H9 (cell line): ENCODE data around the gene ZSWIM3. TPM values are rescaled to one million over a fixed set of nuclear protein-coding genes. Genes with fewer than 3 reads are reported as not detected.

Experiments used
- DNase-seq: peaks from one replicate; pipeline ENCODE4 v3.0.0-alpha.2; 2017
- H2AFZ ChIP-seq: one replicate; pipeline ENCODE4 v1.6.1; 2013; ENCODE audit warnings: mild to moderate bottlenecking, low read length, control low read depth, moderate library complexity
- H2AK5ac ChIP-seq: 2 replicates; pipeline ENCODE4 v1.6.1; 2013; ENCODE audit warnings: low read length, control low read depth, mixed read lengths; ENCODE audit not compliant: insufficient read length
- H2BK120ac ChIP-seq: one replicate; pipeline ENCODE4 v1.6.1; 2013; ENCODE audit warnings: low read depth, mild to moderate bottlenecking, low read length, control low read depth, inconsistent platforms; ENCODE audit not compliant: poor library complexity, severe bottlenecking
- H2BK12ac ChIP-seq: 2 replicates; pipeline ENCODE4 v1.6.1; 2013; ENCODE audit warnings: low read length, control low read depth, mixed read lengths, low read depth; ENCODE audit not compliant: insufficient read length
- H2BK15ac ChIP-seq: 2 replicates; pipeline ENCODE4 v1.6.1; 2013; ENCODE audit warnings: low read depth, low read length, control low read depth
- H2BK20ac ChIP-seq: one replicate; pipeline ENCODE4 v1.6.1; 2013; ENCODE audit warnings: low read depth, mild to moderate bottlenecking, low read length, control low read depth, inconsistent platforms; ENCODE audit not compliant: poor library complexity, severe bottlenecking
- H2BK5ac ChIP-seq: 2 replicates; pipeline ENCODE4 v1.6.1; 2013; ENCODE audit warnings: low read length, control low read depth, mixed read lengths; ENCODE audit not compliant: insufficient read length
- H3K14ac ChIP-seq: 2 replicates; pipeline ENCODE4 v1.6.1; 2013; ENCODE audit warnings: low read length, control low read depth; ENCODE audit not compliant: insufficient read depth
- H3K18ac ChIP-seq: 2 replicates; pipeline ENCODE4 v1.6.1; 2013; ENCODE audit warnings: low read depth, mild to moderate bottlenecking, mixed read lengths, low read length, control low read depth; ENCODE audit not compliant: insufficient read length
- H3K23ac ChIP-seq: 2 replicates; pipeline ENCODE4 v1.6.1; 2013; ENCODE audit warnings: low read length, control low read depth, mixed read lengths, low read depth; ENCODE audit not compliant: insufficient read length
- H3K23me2 ChIP-seq: 2 replicates; pipeline ENCODE4 v1.6.1; 2013; ENCODE audit warnings: low read depth, mild to moderate bottlenecking, mixed read lengths, low read length, control low read depth; ENCODE audit not compliant: insufficient read length, poor library complexity, severe bottlenecking
- H3K27ac ChIP-seq: 2 replicates; pipeline ENCODE4 v1.5.1; 2013; ENCODE audit warnings: low read length, control low read depth, mixed read lengths, low read depth; ENCODE audit not compliant: insufficient read length
- H3K27me3 ChIP-seq: 2 replicates; pipeline ENCODE4 v1.6.1; 2013; ENCODE audit warnings: low read length, control low read depth, inconsistent platforms; ENCODE audit not compliant: insufficient read depth
- H3K4ac ChIP-seq: 2 replicates; pipeline ENCODE4 v1.6.1; 2013; ENCODE audit warnings: low read depth, mild to moderate bottlenecking, control low read depth, inconsistent platforms, low read length, moderate library complexity
- H3K4me1 ChIP-seq: 2 replicates; pipeline ENCODE4 v1.6.1; 2013; ENCODE audit warnings: low read length, control low read depth, inconsistent platforms; ENCODE audit not compliant: insufficient read depth
- H3K4me2 ChIP-seq: 2 replicates; pipeline ENCODE4 v1.6.1; 2013; ENCODE audit warnings: low read length, control low read depth, mixed read lengths; ENCODE audit not compliant: insufficient read length, insufficient read depth
- H3K56ac ChIP-seq: 2 replicates; pipeline ENCODE4 v1.6.1; 2013; ENCODE audit warnings: low read depth, mild to moderate bottlenecking, mixed read lengths, low read length, control low read depth; ENCODE audit not compliant: insufficient read length
- H3K79me1 ChIP-seq: 2 replicates; pipeline ENCODE4 v1.6.1; 2013; ENCODE audit warnings: low read depth, mild to moderate bottlenecking, moderate library complexity, low read length, control low read depth, inconsistent platforms; ENCODE audit not compliant: insufficient read depth, poor library complexity, severe bottlenecking
- H3K79me2 ChIP-seq: 2 replicates; pipeline ENCODE4 v1.6.1; 2013; ENCODE audit warnings: low read length, control low read depth, inconsistent platforms; ENCODE audit not compliant: insufficient read depth
- H3K9ac ChIP-seq: 2 replicates; pipeline ENCODE4 v1.6.1; 2013; ENCODE audit warnings: low read length, control low read depth, mixed read lengths; ENCODE audit not compliant: insufficient read length; ENCODE audit errors: extremely low read depth
- H3K9me3 ChIP-seq: one replicate; pipeline ENCODE4 v1.6.1; 2013; ENCODE audit warnings: low read depth, low read length, inconsistent platforms; ENCODE audit not compliant: control insufficient read depth
- H3T11ph ChIP-seq: one replicate; pipeline ENCODE4 v1.6.1; 2013; ENCODE audit warnings: mild to moderate bottlenecking, low read length, control low read depth, inconsistent platforms
- H4K20me1 ChIP-seq: one replicate; pipeline ENCODE4 v1.6.1; 2013; ENCODE audit not compliant: control insufficient read depth, insufficient read length, insufficient read depth
- H4K5ac ChIP-seq: 2 replicates; pipeline ENCODE4 v1.6.1; 2013; ENCODE audit warnings: low read depth, mild to moderate bottlenecking, mixed read lengths, low read length, control low read depth; ENCODE audit not compliant: insufficient read length
- H4K8ac ChIP-seq: replicated peaks from 2 replicates; pipeline ENCODE4 v1.6.1; 2013; ENCODE audit warnings: low read length, control low read depth, mixed read lengths, low read depth; ENCODE audit not compliant: insufficient read length
- H4K91ac ChIP-seq: 2 replicates; pipeline ENCODE4 v1.6.1; 2013; ENCODE audit warnings: low read depth, mild to moderate bottlenecking, moderate library complexity, mixed read lengths, low read length, control low read depth; ENCODE audit not compliant: insufficient read length
- H3K27ac Mint-ChIP-seq, 3 experiments: 2 replicates in 2 of 3; 3 replicates in 1 of 3; pipeline ENCODE4 v1.8.0; 2020 to 2021; ENCODE audit warnings: mixed read lengths in 3 of 3, mild to moderate bottlenecking in 1 of 3, moderate library complexity in 1 of 3
- H3K27me3 Mint-ChIP-seq: 2 replicates; pipeline ENCODE4 v1.8.0; 2021; ENCODE audit warnings: low read depth, mild to moderate bottlenecking, moderate library complexity, mixed read lengths
- H3K36me3 Mint-ChIP-seq, 3 experiments: 2 replicates in 2 of 3; 3 replicates in 1 of 3; pipeline ENCODE4 v1.8.0; 2020 to 2021; ENCODE audit warnings: low read depth in 3 of 3, mixed read lengths in 3 of 3; ENCODE audit not compliant: insufficient read depth in 1 of 3
- H3K4me1 Mint-ChIP-seq, 2 experiments: 2 replicates each; pipeline ENCODE4 v1.8.0; 2020; ENCODE audit warnings: mixed read lengths in 2 of 2
- H3K4me3 Mint-ChIP-seq, 2 experiments: 2 replicates in 1 of 2; 3 replicates in 1 of 2; pipeline ENCODE4 v1.8.0; 2020 to 2021; ENCODE audit warnings: mild to moderate bottlenecking in 2 of 2, mixed read lengths in 2 of 2, moderate library complexity in 1 of 2
- H3K9me3 Mint-ChIP-seq, 2 experiments: 2 replicates in 1 of 2; 3 replicates in 1 of 2; pipeline ENCODE4 v1.8.0; 2020; ENCODE audit warnings: mild to moderate bottlenecking in 2 of 2, mixed read lengths in 2 of 2, moderate library complexity in 1 of 2
- WGBS: extraction: QIAGEN DNeasy Blood & Tissue Kit; methylation state at CpG from one replicate; pipeline ENCODE4 v1.1.7; 2013; ENCODE audit warnings: missing lambda C conversion rate, low lambda C conversion rate, mixed read lengths; ENCODE audit not compliant: insufficient read length; ENCODE audit errors: extremely low coverage; 5-methylcytosine and 5-hydroxymethylcytosine counted together
- total RNA-seq: library from RNA; stranded (reverse); gene quantifications from 2 replicates; pipeline ENCODE4 v1.2.1, GENCODE V29; 2021
- TF ChIP-seq, protein P1 (sequence below): fragments of 200-600 bp; sonication (generic); conservative IDR thresholded peaks from 3 replicates; pipeline ENCODE4 v1.8.0; 2021; ENCODE audit warnings: antibody characterized with exemption, mild to moderate bottlenecking

The ZSWIM3 gene
- total RNA-seq, 1 experiment from 2014 or later, result 8.0 TPM

GRCh38 chr20:45874576-45874975, 17.2 kb downstream of the ZSWIM3 start:
- no peak overlapping the region for H4K8ac ChIP-seq
- no peak overlapping the region for H2BK5ac ChIP-seq
- H3K27me3 ChIP-seq, result no peaks in the 10 kb centered on the region
- no CpG with 5 or more reads among the region's 4 CpGs for whole genome bisulfite sequencing
- no peak overlapping the region for H3K14ac ChIP-seq
- H2BK120ac ChIP-seq, result no peak overlapping the region
- no peak overlapping the region for H2BK12ac ChIP-seq
- H3K9me3 Mint-ChIP-seq, result no peaks in the 10 kb centered on the region
- H2BK20ac ChIP-seq, result no peak overlapping the region
- H3K9ac ChIP-seq, result no peak overlapping the region
- H3K36me3 Mint-ChIP-seq, result peaks cover 0 to 12% (median 0%) of the 10 kb centered on the region in 3 experiments; a peak in 3 of 7 replicates
- no peak overlapping the region for H4K91ac ChIP-seq
- H3K4ac ChIP-seq, result no peak overlapping the region
- no peak overlapping the region for H2AK5ac ChIP-seq
- H2AFZ ChIP-seq, result no peak overlapping the region
- H3K4me3 Mint-ChIP-seq, result no peak overlapping the region
- no peak for DNase-seq
- H3K18ac ChIP-seq, result no peak overlapping the region
- H3K23me2 ChIP-seq, result no peaks in the 10 kb centered on the region
- H3K56ac ChIP-seq, result no peak overlapping the region
- H4K20me1 ChIP-seq, result no peaks in the 10 kb centered on the region
- no peaks in the 10 kb centered on the region for H3K4me1 Mint-ChIP-seq
- no peaks in the 10 kb centered on the region for H3K27me3 Mint-ChIP-seq
- H3K27ac Mint-ChIP-seq, result no peak overlapping the region; a peak in 1 of 7 replicates
- H3K4me1 ChIP-seq, result no peaks in the 10 kb centered on the region; the same call in 1 of the 2 replicates
- no peaks in the 10 kb centered on the region for H3K79me2 ChIP-seq
- no peak overlapping the region for H2BK15ac ChIP-seq
- H3K4me2 ChIP-seq, result no peak overlapping the region
- H3K27ac ChIP-seq, result no peak overlapping the region
- TF ChIP-seq, protein P1, sequence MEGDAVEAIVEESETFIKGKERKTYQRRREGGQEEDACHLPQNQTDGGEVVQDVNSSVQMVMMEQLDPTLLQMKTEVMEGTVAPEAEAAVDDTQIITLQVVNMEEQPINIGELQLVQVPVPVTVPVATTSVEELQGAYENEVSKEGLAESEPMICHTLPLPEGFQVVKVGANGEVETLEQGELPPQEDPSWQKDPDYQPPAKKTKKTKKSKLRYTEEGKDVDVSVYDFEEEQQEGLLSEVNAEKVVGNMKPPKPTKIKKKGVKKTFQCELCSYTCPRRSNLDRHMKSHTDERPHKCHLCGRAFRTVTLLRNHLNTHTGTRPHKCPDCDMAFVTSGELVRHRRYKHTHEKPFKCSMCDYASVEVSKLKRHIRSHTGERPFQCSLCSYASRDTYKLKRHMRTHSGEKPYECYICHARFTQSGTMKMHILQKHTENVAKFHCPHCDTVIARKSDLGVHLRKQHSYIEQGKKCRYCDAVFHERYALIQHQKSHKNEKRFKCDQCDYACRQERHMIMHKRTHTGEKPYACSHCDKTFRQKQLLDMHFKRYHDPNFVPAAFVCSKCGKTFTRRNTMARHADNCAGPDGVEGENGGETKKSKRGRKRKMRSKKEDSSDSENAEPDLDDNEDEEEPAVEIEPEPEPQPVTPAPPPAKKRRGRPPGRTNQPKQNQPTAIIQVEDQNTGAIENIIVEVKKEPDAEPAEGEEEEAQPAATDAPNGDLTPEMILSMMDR, result no peak
- no peak overlapping the region for H4K5ac ChIP-seq
- no peak overlapping the region for H3K23ac ChIP-seq
- H3K79me1 ChIP-seq, result no peaks in the 10 kb centered on the region
- no peaks in the 10 kb centered on the region for H3K9me3 ChIP-seq
- H3T11ph ChIP-seq, result no peak overlapping the region
